DND-41 (cell line): ENCODE results near the gene TSPAN12.

ENCODE experiments used
- ATAC-seq: fragments of 200-7000 bp; cut with Tn5 transposase; 3 replicates; pipeline ENCODE4 v1.9.1; 2021; ENCODE audit warnings: low read depth; ENCODE audit not compliant: insufficient read depth
- DNase-seq: peaks from one replicate; pipeline ENCODE4 v3.0.0-alpha.2; 2020
- H2AFZ ChIP-seq: 2 replicates; pipeline ENCODE4 v1.6.0; 2012; ENCODE audit warnings: low read depth, low read length
- H3K27ac ChIP-seq: 2 replicates; pipeline ENCODE4 v1.5.1; 2012; ENCODE audit warnings: low read length, inconsistent platforms
- H3K27me3 ChIP-seq: fragments of 200-600 bp; sonication (generic); 2 replicates; pipeline ENCODE4 v1.6.0; 2012; ENCODE audit warnings: low read length, mild to moderate bottlenecking, inconsistent platforms; ENCODE audit not compliant: insufficient read depth, poor library complexity
- H3K36me3 ChIP-seq: 2 replicates; pipeline ENCODE4 v1.5.1; 2012; ENCODE audit warnings: low read length, inconsistent platforms; ENCODE audit not compliant: insufficient read depth
- H3K4me1 ChIP-seq: 2 replicates; pipeline ENCODE4 v1.5.1; 2012; ENCODE audit warnings: mild to moderate bottlenecking, low read length; ENCODE audit not compliant: insufficient read depth
- H3K4me2 ChIP-seq: 2 replicates; pipeline ENCODE4 v1.6.0; 2012; ENCODE audit warnings: mild to moderate bottlenecking, moderate library complexity, low read length, inconsistent platforms; ENCODE audit not compliant: insufficient read depth
- H3K4me3 ChIP-seq, 2 experiments: fragments of 200-600 bp in 1 of 2; shearing (Covaris generic) in 1 of 2; 2 replicates each; pipeline ENCODE4 v1.5.1; 2012 to 2016; ENCODE audit warnings: inconsistent platforms in 2 of 2, low read length in 2 of 2, mild to moderate bottlenecking in 2 of 2, low read depth in 1 of 2, moderate library complexity in 1 of 2
- H3K79me2 ChIP-seq: 2 replicates; pipeline ENCODE4 v1.6.0; 2012; ENCODE audit warnings: low read length, inconsistent platforms; ENCODE audit not compliant: insufficient read depth
- H3K9ac ChIP-seq: 2 replicates; pipeline ENCODE4 v1.6.0; 2012; ENCODE audit warnings: low read depth, mild to moderate bottlenecking, inconsistent platforms, low read length, moderate library complexity
- H3K9me3 ChIP-seq: 2 replicates; pipeline ENCODE4 v1.5.1; 2012; ENCODE audit warnings: low read length, moderate library complexity, mild to moderate bottlenecking, inconsistent platforms; ENCODE audit not compliant: insufficient read depth, severe bottlenecking
- H4K20me1 ChIP-seq: 2 replicates; pipeline ENCODE4 v1.6.0; 2012; ENCODE audit warnings: low read length; ENCODE audit not compliant: insufficient read depth
- CTCF ChIP-seq: IDR thresholded peaks from 2 replicates; pipeline ENCODE4 v1.5.1; 2012; ENCODE audit warnings: borderline replicate concordance, low read length, moderate library complexity, mild to moderate bottlenecking; ENCODE audit not compliant: poor library complexity, severe bottlenecking; ENCODE audit errors: extremely low read depth
- EZH2 ChIP-seq: IDR thresholded peaks from 3 replicates; pipeline ENCODE4 v1.6.1; 2012; ENCODE audit warnings: borderline replicate concordance, low read depth, mild to moderate bottlenecking, moderate library complexity, low read length, inconsistent platforms; ENCODE audit not compliant: severe bottlenecking

The TSPAN12 gene

DNA sequence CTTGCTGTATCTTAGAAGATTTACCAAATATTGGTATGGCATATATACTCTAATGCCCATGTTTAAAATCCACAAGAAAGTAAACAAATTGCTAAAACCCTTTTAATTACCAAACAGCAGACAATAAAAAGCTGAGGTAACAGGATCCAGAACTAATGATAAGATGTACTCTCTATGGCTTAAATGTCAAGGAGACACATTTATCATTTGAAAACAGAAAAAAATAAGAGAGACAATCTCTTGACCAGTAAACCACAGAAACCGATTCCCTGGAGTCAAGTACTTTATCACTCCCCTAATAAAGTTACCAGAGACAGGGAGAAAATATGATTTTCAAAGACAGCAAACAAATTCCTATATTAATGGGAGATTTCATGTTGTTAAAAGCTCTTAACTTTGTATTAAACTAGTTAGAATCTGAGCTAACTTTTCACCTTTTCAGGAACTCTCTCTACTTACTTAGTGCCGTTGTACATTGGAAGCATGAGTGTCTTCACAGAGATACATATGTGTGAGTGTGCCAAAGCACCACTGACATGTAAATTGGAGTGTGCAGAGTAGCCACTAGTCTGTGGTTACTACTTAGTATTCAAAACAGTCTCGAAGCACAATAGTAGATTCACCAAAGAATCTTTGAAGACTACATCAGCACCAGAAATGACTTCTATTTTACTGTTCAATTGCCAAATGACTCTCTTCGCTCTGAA, 44.2 kb downstream of the TSPAN12 start:
- TF ChIP-seq EZH2 (no peak), CTCF (no peak)
- no peak overlapping the region for H3K27ac ChIP-seq
- H2AFZ ChIP-seq = no peak overlapping the region
- H3K4me1 ChIP-seq = no peaks in the 10 kb centered on the region
- H3K9ac ChIP-seq = no peak overlapping the region
- ATAC-seq (no peak), DNase-seq (no peak)
- H3K4me3 ChIP-seq = no peak overlapping the region
- H3K36me3 ChIP-seq = no peaks in the 10 kb centered on the region
- no peaks in the 10 kb centered on the region for H4K20me1 ChIP-seq
- no peak overlapping the region for H3K4me2 ChIP-seq
- no peaks in the 10 kb centered on the region for H3K27me3 ChIP-seq
- H3K9me3 ChIP-seq = no peaks in the 10 kb centered on the region
- H3K79me2 ChIP-seq = no peaks in the 10 kb centered on the region

- Histone ChIP-seq H3K36me3 (no peaks in the 10 kb centered on the region), H3K27me3 (no peaks in the 10 kb centered on the region), H4K20me1 (no peaks in the 10 kb centered on the region), H3K4me1 (no peaks in the 10 kb centered on the region), H3K9me3 (no peaks in the 10 kb centered on the region), H3K9ac (no peak overlapping the region), H3K4me2 (no peak overlapping the region), H3K4me3 (no peak overlapping the region), H3K79me2 (no peaks in the 10 kb centered on the region), H3K27ac (no peak overlapping the region), H2AFZ (no peak overlapping the region)
- DNase-seq (no peak), ATAC-seq (no peak)
- TF ChIP-seq EZH2 (no peak), CTCF (no peak)
Measured at GRCh38 chr7:120813089-120813488, 44.9 kb downstream of the TSPAN12 start.

- Histone ChIP-seq H3K4me2 (no peak overlapping the region), H3K4me1 (no peaks in the 10 kb centered on the region), H3K9ac (no peak overlapping the region), H3K9me3 (no peaks in the 10 kb centered on the region), H3K27ac (no peak overlapping the region), H3K4me3 (no peak overlapping the region), H3K27me3 (no peaks in the 10 kb centered on the region), H3K36me3 (no peaks in the 10 kb centered on the region), H4K20me1 (no peaks in the 10 kb centered on the region), H2AFZ (no peak overlapping the region), H3K79me2 (no peaks in the 10 kb centered on the region)
- DNase-seq (no peak), ATAC-seq (no peak)
- TF ChIP-seq CTCF = no peak
- TF ChIP-seq EZH2 = no peak
Measured at GRCh38 chr7:120809260-120809659, 48.7 kb downstream of the TSPAN12 start.
